Ammon's horn (tissue), 1 donor: Measurements from ENCODE around the gene PIGP.
"Not testable (repeated sequence)": the region's sequence is repeated elsewhere in the genome, so short reads cannot be mapped to it uniquely, and the experiment has no call there.

Source experiments
- DNase-seq: peaks from one replicate; pipeline ENCODE4 v3.0.0-alpha.2; 2016; ENCODE audit warnings: low spot score

PIGP gene

GRCh38 chr21:37044643-37045042 lies 28.2 kb downstream of the PIGP start:
- no peak for DNase-seq

- no peak for DNase-seq
Measured at GRCh38 chr21:37043818-37044217, 29.1 kb downstream of the PIGP start.

GRCh38 chr21:37041706-37042271 lies 31.1 kb downstream of the PIGP start:
- DNase-seq = no peak

GRCh38 chr21:37040212-37040611 lies 32.7 kb downstream of the PIGP start:
- DNase-seq = no peak

GRCh38 chr21:37039411-37040075 lies 33.3 kb downstream of the PIGP start:
- no peak for DNase-seq

- DNase-seq = no peak
Measured at GRCh38 chr21:37036177-37036576, 36.7 kb downstream of the PIGP start.

GRCh38 chr21:37034394-37034793 lies 38.5 kb downstream of the PIGP start:
- not testable (repeated sequence) for DNase-seq

- peak; percentile 60 for DNase-seq
Measured at GRCh38 chr21:37032877-37033471, 39.9 kb downstream of the PIGP start.

- DNase-seq = no peak
Measured at GRCh38 chr21:37032293-37032692, 40.6 kb downstream of the PIGP start.

GRCh38 chr21:37030864-37031263 lies 42.0 kb downstream of the PIGP start:
- no peak for DNase-seq

GRCh38 chr21:37028570-37028969 lies 44.3 kb downstream of the PIGP start:
- no peak for DNase-seq

- peak; percentile 15 for DNase-seq
Measured at GRCh38 chr21:37026499-37026898, 46.4 kb downstream of the PIGP start.

GRCh38 chr21:37017951-37018679 lies 54.8 kb downstream of the PIGP start:
- no peak for DNase-seq
